DMS153 treated with DMSO at 0.1 percent for 48 hours (cell line): ENCODE results near the gene CRYL1.

Source experiments
- DNase-seq: peaks from one replicate; lab custom pipeline; 2025; ENCODE audit not compliant: unreplicated experiment; lab: John Stamatoyannopoulos, UW

CRYL1 gene

GRCh38 chr13:20525601-20526544 is at the start of gene CRYL1:
TSS of gene CRYL1 (minus strand) at chr13:20525857. CDS start at chr13:20525794, 63 bp downstream.
- DNase-seq, result peak; percentile 34

DNA sequence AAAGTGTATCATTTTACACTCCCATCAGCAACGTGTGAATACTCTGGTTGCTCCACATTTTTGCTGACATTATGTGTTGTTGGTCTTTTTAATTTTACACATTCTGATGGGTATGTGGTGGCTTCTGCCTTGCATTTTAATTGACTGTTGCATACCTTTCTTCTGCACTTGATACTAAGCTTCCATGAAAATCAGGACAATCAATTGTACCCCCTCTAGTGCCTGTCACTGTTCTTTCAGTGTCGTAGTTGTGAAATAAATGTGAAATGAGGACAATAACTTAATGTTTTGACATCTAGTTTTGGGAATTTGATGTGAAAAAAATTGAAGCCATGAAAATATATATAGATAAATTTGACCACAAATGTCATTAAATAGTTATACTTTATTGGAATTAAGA is 48.0 kb upstream of the CRYL1 start:
- no peak for DNase-seq

GRCh38 chr13:20573186-20573585 is 47.5 kb upstream of the CRYL1 start:
- DNase-seq, result no peak

GRCh38 chr13:20571676-20572075 is 46.0 kb upstream of the CRYL1 start:
- DNase-seq, result no peak

GRCh38 chr13:20570517-20570916 is 44.9 kb upstream of the CRYL1 start:
- DNase-seq, result no peak

- DNase-seq, result no peak
These were observed 42.3 kb upstream of the CRYL1 start for GRCh38 chr13:20567881-20568528.

DNA sequence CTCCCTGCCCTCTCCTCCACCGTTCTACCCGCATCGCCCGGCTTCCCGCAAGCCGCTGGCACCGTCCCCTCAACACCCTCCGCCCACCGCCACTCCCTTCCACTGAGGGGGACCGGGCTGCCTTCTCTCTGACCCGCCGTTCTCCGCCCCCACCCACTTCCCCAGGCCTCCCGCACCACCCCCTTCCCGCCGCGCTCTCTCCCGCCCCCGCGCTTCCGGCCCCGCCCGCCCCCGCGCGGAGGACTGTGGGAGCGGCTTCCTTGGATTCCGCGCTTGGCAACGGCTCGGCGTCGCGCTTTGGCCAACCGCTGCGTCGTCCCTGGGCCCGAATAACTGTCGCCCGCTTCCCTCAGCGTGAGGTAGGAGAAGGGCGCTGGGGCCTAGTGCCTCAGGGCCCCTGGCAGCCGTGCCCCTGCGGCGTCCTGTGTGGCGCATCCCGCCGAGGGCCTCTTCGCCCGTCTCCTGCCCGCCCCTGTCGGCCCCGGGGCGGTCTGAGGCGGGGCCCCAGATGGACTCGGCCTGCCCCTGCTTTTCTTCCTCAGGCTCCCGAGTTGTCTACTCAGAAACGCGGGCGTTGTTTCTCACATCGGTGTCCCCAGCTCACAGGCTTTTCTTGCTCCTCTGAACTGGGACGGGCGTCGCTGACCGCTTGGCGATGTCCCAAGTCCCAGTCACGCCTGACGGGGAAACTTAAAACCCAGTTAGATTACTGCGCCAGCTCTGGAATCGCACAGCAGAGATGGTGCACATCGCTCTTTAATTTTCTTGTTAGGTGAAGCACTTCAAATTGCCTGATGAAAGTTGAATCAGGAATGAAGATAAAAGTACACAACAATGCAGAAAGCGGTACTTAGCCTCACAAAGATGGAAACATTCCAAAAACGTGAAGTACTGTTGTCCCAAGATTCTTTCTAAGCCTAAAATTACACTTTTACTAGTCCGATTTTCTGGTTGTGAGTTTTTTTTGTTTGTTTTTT is 41.5 kb upstream of the CRYL1 start, which contains the start of gene IFT88:
TSS of gene IFT88 (plus strand) at position 260 of the 977 bp plus-strand sequence. CDS start 7,229 bp downstream, outside the sequence.
- peak; percentile 78 for DNase-seq

DNA sequence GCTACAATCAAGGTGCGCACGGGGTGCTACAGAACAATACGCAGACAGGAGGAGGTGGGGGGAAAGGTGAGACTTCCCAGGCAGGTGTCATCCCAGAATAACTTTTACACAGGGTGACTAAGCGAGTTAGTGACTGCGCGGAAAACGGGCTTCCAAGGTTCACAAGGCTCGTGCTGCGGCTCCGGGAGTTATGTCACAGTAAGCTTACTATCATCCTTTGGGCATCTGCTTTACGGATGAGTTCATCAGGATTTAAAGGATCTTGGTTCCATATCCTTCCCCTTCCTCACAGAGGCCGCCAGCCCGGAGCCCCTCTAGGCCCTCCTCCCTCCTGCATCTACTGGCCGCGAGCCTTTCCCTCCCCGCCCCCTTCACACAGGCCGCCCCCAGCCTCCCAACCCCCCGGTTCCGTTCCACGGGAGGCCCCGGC is 40.8 kb upstream of the CRYL1 start:
- DNase-seq, result peak; percentile 78

DNA sequence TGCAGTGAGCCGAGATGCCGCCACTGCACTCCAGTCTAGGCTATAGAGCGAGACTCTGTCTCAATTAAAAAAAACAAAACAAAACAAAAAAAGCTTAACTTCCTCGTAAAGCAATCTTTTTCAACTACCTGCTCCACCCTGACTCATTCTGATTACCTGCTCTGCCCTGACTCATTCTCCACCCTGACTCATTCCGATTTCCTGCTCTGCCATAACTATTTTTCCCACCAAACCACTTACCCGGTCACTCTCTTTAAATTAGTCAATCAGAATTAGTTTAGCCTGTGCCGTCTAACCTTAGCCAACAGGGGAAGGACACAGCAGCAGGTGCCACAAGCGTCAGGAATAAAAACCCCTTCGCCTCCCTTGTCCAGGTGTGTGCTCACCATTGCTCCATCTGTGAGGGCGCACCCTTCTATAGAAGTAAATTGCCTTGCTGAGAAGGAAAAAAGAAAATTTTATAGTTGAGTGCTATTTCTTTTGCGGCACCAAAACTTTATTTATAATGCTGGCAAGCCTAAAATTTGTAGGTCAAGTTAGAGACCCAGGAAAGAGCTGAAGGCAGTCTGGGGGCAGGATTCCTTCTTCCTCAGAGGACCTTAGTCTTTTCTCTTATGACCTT is 39.6 kb upstream of the CRYL1 start:
- DNase-seq, result no peak

DNA sequence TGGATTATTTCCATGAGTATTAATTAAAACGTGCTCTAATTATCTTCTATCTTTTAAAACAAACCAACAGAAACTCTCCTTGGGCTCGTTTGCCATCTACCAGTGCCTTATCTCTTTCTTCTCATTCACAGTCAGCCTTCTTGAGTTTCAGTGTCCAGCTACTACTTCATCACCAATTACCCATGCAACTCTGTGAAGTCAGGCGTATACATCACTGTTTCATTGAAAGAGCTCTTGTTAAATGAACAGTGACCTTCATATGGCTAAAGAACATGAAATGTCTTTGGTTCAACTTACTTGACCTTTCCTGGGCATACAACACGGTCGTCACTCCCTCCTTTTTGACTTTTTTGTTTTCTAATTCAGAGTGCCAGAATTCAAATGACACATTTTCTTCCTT is 36.1 kb upstream of the CRYL1 start:
- no peak for DNase-seq

DNA sequence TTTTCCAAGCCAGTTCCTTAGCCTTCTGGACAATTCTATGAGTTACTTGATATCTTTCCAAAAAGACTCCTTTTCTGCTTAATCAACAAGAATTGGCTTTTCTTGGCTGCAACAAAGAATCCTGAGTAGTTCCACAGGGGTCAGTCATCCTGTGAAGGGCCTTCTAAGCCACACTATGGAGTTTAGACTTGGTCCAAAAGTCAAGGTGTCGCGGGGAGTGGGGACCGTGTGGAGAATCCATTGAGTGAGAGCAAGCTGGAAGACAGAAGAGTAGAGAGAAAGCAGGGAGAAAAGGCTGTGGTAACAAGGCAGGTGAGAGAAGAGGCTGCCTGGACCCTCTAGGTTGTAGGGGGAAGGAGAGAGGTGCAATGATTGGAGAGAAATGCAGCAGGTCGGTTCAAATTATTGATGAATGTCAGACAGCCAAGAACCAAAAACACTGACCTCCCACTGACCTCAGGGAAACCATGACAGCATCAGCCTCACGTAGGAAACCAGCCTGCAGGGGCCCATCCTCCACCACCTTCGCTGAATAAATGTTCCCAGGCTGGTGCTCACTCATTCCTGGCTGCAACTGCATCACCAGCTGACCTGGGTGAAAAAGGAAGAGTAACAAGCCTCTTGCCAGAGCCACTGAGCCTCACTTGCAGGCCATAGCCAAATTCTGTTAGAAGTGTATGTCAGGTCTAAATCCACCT is 34.2 kb upstream of the CRYL1 start:
- DNase-seq, result no peak

- DNase-seq, result no peak
These were observed 33.3 kb upstream of the CRYL1 start for GRCh38 chr13:20558982-20559381.

GRCh38 chr13:20553311-20553710 is 27.7 kb upstream of the CRYL1 start:
- no peak for DNase-seq

GRCh38 chr13:20550799-20551198 is 25.1 kb upstream of the CRYL1 start:
- no peak for DNase-seq

- no peak for DNase-seq
These were observed 21.8 kb upstream of the CRYL1 start for GRCh38 chr13:20547479-20547908.

- DNase-seq, result no peak
These were observed 20.9 kb upstream of the CRYL1 start for GRCh38 chr13:20546556-20546955.

GRCh38 chr13:20544201-20544923 is 18.7 kb upstream of the CRYL1 start:
- no peak for DNase-seq

GRCh38 chr13:20536992-20537391 is 11.3 kb upstream of the CRYL1 start:
- no peak for DNase-seq

DNA sequence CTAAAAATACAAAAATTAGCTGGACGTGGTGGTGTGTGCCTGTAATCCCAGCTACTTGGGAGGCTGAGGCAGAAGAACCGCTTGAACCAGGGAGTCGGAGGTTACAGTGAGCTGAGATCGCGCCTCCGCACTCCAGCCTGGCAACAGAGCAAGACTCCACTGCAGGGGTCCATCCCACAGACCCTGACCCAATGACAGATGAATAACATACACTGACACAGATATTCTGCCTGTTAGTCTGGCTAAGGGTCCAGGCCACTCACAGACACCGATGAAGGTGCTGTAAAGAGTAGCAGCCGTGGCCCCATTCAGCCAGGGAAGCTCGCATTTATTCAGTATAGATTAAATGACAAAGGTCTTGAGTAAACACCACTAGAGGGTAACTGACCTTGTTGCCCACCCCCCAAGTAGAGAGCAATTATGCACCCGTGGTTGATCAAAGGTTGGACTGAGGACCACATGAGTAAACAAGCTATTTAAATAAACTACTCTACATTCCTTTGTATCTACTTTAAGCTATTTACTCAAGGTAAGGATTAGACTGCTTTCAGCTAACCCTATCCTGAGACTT is 8.5 kb upstream of the CRYL1 start:
- no peak for DNase-seq
